Transverse colon (tissue), 4 donors: Measurements from ENCODE around the gene TBC1D21.

Experiments used
- POLR2A ChIP-seq: fragments of 450-650 bp; IDR thresholded peaks from one replicate; pipeline ENCODE4 v1.6.1; 2016; ENCODE audit warnings: antibody characterized with exemption, mild to moderate bottlenecking, moderate library complexity
- POLR2AphosphoS5 ChIP-seq, 3 donors: sonication (generic); formaldehyde crosslinking; IDR thresholded peaks; one replicate each; pipeline ENCODE4 v1.6.1; 2016; ENCODE audit warnings: antibody characterized with exemption in 3 of 3
- TF ChIP-seq, protein P1 (sequence below), 5 experiments: fragments of 200-600 bp in 3 of 5; fragments of 450-650 bp in 2 of 5; sonication (generic) in 3 of 5; IDR thresholded peaks; 1 replicate in 2 of 5; 2 replicates in 3 of 5; pipeline ENCODE4 v1.5.1; 2016 to 2017; ENCODE audit warnings: antibody characterized with exemption in 5 of 5, inconsistent platforms in 3 of 5, mild to moderate bottlenecking in 2 of 5, moderate library complexity in 1 of 5

DNA sequence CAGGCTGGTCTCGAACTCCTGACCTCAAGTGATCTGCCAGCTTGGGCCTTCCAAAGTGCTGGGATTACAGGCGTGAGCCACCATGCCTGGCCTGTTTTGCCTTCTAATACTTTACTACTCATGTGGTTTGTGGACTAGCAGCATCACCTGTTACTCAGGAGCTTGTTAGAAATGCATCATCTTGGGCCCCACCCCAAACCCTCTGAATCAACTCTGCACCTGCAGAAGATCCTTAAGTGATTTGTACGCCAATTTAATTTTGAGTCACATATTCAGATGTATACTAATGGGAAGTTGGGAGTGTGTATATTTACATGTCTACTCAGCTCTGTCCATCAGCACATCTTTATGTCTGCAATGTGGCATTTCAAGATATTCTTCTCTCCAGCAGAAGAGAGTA, 6.1 kb downstream of the TBC1D21 start:
- TF ChIP-seq, protein P1, sequence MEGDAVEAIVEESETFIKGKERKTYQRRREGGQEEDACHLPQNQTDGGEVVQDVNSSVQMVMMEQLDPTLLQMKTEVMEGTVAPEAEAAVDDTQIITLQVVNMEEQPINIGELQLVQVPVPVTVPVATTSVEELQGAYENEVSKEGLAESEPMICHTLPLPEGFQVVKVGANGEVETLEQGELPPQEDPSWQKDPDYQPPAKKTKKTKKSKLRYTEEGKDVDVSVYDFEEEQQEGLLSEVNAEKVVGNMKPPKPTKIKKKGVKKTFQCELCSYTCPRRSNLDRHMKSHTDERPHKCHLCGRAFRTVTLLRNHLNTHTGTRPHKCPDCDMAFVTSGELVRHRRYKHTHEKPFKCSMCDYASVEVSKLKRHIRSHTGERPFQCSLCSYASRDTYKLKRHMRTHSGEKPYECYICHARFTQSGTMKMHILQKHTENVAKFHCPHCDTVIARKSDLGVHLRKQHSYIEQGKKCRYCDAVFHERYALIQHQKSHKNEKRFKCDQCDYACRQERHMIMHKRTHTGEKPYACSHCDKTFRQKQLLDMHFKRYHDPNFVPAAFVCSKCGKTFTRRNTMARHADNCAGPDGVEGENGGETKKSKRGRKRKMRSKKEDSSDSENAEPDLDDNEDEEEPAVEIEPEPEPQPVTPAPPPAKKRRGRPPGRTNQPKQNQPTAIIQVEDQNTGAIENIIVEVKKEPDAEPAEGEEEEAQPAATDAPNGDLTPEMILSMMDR (IDR thresholded peaks at IDR 0.05): no peak
- TF ChIP-seq POLR2A: no peak
- TF ChIP-seq POLR2AphosphoS5 (IDR thresholded peaks at IDR 0.05): no peak
